ENCODE results near the gene LIPT2.
"Not testable (repeated sequence)": the region's sequence is repeated elsewhere in the genome, so short reads cannot be mapped to it uniquely, and the experiment has no call there.

The LIPT2 gene
- total RNA-seq = 0.12 to 5.2 (median 2.6) reads per million in 18 experiments

DNA sequence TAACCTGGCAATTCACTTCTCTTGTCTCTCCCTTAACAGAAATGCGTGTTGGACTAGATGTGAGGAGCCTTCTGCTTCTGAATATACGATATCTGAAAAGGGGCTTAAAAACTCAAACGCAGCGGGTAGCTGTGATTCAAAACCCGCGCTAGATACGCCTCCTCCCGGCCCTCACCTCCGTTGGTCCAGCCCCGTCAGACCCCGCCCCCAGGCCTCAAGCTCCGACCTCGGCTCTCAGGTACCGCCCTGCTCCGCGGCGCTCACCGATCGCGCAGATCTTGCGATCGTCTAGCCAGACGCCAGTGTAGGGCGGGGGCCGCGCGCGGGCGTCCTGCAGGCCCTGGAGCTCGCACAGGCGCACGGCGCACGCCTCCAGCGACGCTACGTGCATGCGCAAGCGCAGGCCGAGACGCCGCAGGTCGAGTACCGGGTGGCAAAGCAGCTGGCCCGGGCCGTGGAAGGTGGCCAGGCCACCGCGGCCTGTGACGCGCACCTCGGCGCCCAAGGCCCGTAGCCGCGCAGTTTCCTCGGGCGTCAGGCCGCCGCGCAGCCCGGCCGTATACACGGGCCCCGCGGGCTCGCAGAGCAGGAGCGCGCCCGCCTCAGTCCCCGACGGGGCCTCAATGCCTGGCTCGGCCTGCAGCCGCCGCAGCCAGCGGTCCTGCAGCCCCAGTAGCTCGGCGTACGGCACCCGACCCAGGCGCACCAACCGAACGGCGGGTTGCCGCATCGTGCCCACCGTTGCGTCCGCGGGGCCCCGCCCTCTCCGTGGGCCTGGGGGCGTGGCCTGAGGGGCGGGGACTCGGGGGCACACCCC lies at the start of gene LIPT2:
TSS of gene LIPT2 (minus strand) at position 751 of the 817 bp plus-strand sequence. CDS start at position 730, 21 bp downstream.
- DNase-seq = peak; percentile 97 to 99

- DNase-seq = no peak
Measured at GRCh38 chr11:74541466-74541865, 47.9 kb upstream of the LIPT2 start.

DNA sequence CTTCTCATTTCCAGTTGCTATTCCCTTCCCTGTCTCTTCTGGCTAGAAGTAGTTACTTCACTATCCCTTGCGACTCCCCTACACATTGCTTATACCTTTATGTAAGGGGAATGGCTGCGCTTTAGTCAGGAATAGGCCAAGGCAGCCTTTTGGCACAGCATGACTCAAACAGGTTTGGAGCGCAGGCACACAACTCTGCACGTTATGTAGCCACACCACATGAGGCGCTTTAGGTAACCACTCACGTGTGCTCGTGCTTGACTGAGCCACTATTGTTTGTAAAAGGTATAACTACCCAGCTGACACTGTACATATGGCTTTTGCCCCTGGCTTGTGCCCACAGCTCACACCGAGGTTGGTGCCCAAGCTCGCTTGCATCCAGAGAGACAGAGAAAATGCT lies 46.7 kb upstream of the LIPT2 start:
- no peak for DNase-seq

- no peak for DNase-seq
Measured at GRCh38 chr11:74538680-74539079, 45.2 kb upstream of the LIPT2 start.

DNA sequence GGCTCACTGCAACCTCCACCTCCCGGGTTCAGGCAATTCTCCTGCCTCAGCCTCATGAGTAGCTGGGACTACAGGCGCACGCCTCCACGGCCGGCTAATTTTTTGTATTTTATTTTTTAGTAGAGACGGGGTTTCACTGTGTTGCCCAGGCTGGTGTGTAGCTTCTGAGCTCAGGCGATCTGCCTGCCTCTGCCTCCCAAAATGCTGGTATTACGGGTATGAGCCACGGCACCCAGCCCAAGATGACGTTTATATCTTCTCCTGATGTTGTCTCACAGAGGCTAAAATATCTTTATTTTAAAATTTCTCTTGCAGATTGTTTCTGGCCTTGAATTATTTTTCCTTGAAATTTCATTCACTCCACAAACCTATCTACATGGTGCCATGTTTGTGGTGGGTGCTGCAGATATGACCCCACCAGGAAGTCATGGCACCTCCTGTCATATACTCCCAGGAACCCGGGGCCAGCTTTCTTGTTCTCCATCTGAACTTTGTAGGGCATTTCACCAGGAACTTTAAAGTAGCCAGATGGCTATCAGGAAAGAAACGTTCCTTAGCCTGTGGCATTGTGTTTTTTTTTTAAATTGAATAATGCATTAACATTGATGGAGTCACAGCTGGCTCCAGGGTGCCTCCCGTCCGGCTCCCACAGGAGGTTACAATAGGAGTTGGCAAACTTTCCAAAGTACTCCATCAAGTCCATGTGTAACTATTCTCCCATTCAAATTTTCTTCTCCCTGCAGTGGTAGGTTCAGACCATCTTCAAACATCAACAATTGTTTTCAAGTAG lies 42.0 kb upstream of the LIPT2 start:
- no peak for DNase-seq

DNA sequence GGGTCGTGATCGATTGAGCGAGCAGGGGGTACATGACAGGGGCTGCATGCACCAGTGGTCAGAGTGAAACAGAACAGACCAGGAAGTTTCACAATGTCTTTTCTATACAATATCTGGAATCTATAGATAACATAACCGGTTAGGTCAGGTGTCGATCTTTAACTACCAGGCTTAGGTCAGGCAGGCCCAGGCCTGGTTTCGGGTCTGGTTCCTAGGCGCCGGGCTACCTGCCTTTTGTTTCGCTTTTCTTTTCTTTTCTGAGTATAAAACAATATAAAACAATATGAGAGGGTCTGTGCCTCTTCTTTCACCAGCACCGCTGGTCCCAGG lies 41.4 kb upstream of the LIPT2 start:
- DNase-seq = not testable (repeated sequence)

- peak; percentile 57 to 79 for DNase-seq
Measured at GRCh38 chr11:74534216-74534945, 40.9 kb upstream of the LIPT2 start.

DNA sequence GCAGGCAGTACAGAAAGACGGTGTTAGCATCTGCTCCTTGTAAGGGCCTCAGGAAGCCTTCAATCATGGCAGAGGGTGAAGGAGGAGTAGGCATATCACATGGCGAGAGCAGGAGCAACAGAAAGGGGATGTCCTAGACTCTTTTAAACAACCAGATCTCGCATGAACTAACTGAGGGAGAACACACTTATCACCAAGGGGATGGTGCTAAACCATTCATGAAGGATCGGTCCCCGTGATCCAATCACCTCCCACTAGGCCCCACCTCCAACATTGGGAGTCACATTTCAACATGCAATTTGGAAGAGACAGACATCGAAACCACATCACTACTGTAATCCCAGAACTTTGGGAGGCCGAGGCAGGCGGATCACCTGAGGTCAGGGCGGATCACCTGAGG lies 39.9 kb upstream of the LIPT2 start:
- DNase-seq = no peak

DNA sequence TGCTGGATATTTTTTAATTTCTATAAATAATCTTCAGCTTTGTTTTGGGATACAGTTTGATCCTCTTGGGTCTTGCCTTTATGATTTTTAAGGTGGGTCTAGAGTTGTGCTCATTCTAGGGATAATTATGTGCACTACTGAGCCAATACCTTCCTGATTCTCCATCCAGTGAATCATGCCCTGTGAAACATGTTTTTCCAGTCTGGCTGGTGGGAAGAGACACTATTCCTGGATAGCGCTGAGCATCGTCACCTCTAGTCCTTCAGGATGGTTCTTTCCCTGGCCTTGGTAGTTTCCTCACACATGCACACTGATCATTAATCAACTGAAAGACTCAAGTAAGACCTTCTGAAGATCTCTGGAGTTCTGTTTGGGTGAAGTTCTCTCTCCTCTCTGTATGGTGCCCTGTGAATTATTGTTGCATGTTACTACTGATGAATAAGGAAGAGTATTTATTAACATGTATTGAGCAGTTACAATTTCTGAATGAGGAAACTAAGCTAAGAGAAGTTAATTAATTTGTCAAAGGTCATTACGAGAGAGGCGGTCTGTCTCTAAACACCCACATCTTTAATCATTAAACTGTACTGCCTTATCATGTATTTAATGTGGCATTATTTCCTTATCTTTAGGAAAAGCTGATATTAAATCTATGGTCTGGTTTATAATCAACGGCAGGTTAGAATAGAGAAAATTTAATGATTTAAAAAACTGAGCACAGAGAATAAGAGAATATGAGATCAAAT lies 39.1 kb upstream of the LIPT2 start:
- no peak for DNase-seq

GRCh38 chr11:74524978-74525377 lies 31.5 kb upstream of the LIPT2 start:
- no peak for DNase-seq

- DNase-seq = no peak
Measured at GRCh38 chr11:74524501-74524900, 31.0 kb upstream of the LIPT2 start.

DNA sequence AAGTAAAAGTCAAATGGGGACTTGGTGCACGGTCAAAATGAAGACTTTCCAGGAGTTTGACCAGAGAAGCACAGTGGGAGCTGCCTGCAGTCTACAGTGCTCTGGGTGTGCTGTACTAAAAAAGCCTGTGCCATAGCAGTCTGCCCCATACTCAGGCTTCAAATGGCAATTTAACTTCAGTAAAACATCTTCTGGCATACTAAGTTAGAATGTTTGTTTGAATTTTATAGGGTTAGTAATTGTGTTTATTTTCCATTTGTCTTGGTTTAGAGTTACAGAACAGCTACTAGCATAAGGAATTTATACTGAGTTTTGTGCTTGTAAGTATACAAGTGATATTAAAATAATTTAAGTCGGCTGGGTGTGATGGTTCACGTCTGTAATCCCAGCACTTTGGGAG lies 29.3 kb upstream of the LIPT2 start:
- DNase-seq = no peak

DNA sequence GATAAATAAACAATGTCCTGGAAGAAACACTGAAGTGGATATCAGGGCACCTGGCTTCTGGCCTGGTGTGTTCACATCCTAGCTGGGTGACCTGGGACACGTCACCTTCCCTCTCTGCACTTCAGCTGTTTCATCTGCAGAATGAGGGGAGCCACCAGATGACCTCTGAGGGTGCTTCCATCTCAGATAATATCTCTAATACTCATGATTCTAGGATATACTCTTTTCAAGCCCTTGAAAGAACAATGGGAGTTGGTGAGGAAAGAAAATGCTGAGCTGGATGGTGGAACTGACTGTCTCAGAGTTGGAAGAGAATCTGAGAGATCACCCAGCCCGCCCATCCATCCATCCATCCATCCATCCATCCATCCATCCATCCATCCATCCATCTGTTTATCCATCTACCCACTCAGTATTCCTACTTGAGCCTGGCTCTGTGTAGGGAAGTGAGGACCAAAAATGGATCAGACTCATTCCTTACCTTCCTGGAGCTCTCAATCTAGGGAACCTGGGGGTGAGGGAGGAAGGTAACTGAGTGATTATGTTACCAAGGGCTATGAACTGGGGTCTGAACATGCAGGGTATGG lies 28.2 kb upstream of the LIPT2 start:
- no peak for DNase-seq

DNA sequence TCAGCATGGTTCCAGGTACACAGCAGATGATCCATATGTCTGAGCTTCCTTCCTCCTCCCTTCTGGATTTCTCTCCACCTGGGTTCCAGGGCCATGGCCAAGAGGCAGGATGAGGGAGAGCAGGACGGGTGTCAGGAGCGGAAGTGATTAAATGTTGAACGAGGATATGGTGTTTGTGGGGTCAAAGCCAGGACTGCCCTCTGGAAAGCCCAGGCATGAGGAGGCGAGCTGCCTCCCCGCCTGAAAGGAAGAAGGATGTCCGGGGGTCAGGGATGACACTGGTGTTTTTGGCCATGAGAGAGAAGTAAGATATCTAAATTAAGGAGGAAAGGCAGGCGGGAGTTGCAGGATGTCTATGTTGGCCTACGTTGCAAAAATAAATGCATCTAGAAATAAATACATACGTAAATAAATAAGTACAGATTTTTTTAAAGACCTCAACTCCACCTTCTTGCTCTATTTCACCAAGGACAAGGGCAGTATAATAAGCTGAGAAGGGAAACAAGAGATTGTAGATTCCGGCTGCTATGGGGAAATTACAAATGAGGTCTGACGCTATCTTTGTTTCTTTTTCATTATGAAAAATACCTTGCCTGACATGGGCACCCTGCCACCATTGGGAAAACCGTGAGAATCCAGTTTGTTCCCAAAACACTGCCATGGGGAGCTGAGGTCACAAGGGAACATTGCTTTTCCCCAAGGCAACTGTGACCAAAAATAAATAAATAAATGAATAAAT lies 27.6 kb upstream of the LIPT2 start:
- no peak for DNase-seq

DNA sequence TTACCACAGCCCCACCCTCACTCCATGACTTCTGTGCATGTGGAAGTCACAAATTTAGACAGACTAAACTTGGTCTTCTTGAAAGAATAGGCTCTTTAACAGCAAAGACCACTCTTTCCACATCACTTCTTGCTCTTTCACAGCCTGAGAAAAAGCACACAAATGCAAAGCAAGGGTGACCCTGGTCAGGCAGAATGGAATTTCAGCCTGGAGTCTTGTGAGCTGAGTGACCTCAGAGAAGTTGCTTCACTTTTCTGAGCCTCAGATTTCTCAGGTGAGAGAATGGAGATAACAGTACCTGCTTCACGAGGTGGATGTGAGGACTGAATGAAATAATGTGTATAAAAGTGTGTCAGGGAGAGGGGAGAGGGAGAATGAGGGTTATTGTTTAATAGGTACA lies 26.8 kb upstream of the LIPT2 start:
- no peak for DNase-seq

DNA sequence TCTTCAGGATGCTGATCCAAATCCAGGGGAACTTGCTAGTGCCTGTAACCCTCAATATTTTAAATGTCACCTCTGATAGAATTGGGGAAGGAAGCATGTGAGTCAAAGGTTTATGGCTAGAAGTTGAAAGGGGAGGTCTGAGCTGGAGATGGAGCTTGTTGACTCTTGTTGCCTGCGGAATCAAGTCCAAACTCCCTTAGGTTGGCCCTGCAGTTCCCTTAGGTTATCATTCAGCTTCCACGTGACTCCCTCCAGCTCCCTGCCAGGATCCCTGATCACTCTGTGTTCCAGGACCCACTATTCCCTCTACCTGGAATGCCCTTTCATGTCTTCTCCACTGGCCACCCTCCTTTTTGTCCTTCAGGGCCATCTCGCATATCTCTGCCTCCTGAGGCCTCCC lies 26.2 kb upstream of the LIPT2 start:
- no peak for DNase-seq

- not testable (repeated sequence) for DNase-seq
Measured at GRCh38 chr11:74517592-74517991, 24.1 kb upstream of the LIPT2 start.

DNA sequence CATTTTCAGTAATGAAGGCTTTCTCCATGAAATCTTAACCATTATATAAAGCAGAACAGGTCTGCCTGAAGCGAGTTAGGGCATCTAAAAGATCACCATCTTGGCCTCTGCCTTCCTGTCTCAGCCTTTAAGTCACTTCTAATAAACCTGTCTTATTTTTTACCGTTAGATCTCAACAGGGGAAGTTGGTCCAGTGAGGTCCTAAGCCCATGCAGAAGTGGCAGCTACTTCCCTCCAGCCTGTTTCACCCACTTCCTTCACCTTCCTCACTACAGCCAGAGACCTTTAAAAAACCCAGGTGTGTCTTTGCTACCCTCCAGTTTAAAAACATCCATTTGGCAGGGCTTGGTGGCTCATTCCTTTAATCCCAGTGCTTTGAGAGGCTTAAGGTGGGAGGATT lies 14.1 kb upstream of the LIPT2 start:
- DNase-seq = peak in 1 of 2 donors; percentile 11

DNA sequence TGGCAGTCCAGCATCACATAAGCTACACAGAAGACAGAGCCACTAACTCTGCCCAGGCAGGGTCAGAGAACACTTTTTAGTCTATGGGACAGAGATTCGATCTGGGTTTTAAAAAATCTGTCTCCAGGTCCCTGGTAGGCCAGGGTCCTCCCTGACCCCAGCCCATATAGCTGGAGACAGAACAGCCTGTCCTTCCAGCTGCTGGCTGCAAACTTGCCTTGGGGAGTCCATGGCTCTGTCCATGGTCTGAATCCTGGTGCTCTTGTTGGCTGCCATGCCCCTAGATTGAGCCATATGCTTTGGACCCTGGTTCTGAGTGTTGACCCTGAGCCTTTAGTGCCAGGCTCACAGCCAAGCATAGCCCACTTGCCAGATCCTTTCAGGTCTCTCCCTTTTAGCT lies 13.3 kb upstream of the LIPT2 start:
- DNase-seq = no peak

- no peak for DNase-seq
Measured at GRCh38 chr11:74505911-74506310, 12.4 kb upstream of the LIPT2 start.

- DNase-seq = no peak
Measured at GRCh38 chr11:74504100-74504691, 10.7 kb upstream of the LIPT2 start.
